B cell (primary cell): Measurements from ENCODE around the gene LILRA2.

Source experiments
- EZH2 ChIP-seq: IDR thresholded peaks from 2 replicates; pipeline ENCODE4 v1.6.1; 2012; ENCODE audit warnings: borderline replicate concordance, low read depth, mild to moderate bottlenecking, moderate library complexity, low read length; ENCODE audit not compliant: insufficient read depth, poor library complexity, severe bottlenecking
- TF ChIP-seq, protein P1 (sequence below): fragments of 200-600 bp; IDR thresholded peaks from one replicate; pipeline ENCODE4 v1.8.0; 2022; ENCODE audit warnings: antibody characterized with exemption, mild to moderate bottlenecking

DNA sequence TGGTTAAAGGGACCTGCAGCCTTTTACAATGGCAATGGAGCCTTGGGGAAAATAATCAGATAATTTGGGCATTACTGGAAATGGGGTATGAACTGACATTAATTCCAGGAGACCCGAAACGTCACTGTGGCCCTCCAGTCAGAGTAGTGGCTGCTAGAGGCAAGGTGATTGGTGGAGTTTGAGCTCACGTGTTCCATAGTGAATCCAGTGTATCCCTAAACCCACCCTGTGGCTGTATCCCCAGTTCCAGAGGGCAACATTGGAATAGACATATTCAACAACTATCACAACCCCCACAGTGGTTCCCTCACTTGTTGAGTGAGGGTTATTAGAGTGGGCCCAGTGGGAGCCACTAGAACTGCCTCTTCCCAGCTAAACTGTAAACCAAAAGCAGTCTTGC lies 3.3 kb upstream of the LILRA2 start:
- TF ChIP-seq, protein P1, sequence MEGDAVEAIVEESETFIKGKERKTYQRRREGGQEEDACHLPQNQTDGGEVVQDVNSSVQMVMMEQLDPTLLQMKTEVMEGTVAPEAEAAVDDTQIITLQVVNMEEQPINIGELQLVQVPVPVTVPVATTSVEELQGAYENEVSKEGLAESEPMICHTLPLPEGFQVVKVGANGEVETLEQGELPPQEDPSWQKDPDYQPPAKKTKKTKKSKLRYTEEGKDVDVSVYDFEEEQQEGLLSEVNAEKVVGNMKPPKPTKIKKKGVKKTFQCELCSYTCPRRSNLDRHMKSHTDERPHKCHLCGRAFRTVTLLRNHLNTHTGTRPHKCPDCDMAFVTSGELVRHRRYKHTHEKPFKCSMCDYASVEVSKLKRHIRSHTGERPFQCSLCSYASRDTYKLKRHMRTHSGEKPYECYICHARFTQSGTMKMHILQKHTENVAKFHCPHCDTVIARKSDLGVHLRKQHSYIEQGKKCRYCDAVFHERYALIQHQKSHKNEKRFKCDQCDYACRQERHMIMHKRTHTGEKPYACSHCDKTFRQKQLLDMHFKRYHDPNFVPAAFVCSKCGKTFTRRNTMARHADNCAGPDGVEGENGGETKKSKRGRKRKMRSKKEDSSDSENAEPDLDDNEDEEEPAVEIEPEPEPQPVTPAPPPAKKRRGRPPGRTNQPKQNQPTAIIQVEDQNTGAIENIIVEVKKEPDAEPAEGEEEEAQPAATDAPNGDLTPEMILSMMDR: no peak
- TF ChIP-seq EZH2: no peak
